ENCODE measurements around the gene SLBP.

Gene SLBP

GRCh38 chr4:1675802-1676137 is 36.3 kb downstream of the SLBP start:
- Histone ChIP-seq H3K79me2 (ENCODE audit: insufficient read depth, low read length) (no peaks in the 10 kb centered on the region), H3F3A (ENCODE audit: insufficient read depth) (no peaks in the 10 kb centered on the region), H3K27me3 (ENCODE audit: low read length) (no peaks in the 10 kb centered on the region), H3K9ac (ENCODE audit: low read length) (no peak overlapping the region), H3K4me3 (ENCODE audit: insufficient read depth, low read length, poor library complexity, severe bottlenecking) (no peak overlapping the region), H3K4me2 (ENCODE audit: low read depth, low read length, poor library complexity, severe bottlenecking) (no peak overlapping the region), H3K27ac (ENCODE audit: low read depth, low read length) (no peak overlapping the region), H4K20me1 (ENCODE audit: low read depth, low read length) (no peaks in the 10 kb centered on the region), H3K9me2 (replicated peaks; ENCODE audit: insufficient read depth, low read length) (no peaks in the 10 kb centered on the region), H3K9me3 (ENCODE audit: insufficient read depth, low read length) (no peaks in the 10 kb centered on the region), H2AFZ (ENCODE audit: low read depth, low read length, severe bottlenecking) (no peak overlapping the region), H3K36me3 (ENCODE audit: low read length) (no peaks in the 10 kb centered on the region)
- TF ChIP-seq CTCF (IDR thresholded peaks at IDR 0.05; ENCODE audit: insufficient read depth, low read length, poor library complexity, severe bottlenecking): no peak
- TF ChIP-seq EZH2phosphoT487 (conservative IDR thresholded peaks at IDR 0.05; ENCODE audit: low read length): no peak

GRCh38 chr4:1675136-1675801 is 36.9 kb downstream of the SLBP start:
- Histone ChIP-seq H4K20me1 (ENCODE audit: low read depth, low read length) (no peaks in the 10 kb centered on the region), H3K4me2 (ENCODE audit: low read depth, low read length, poor library complexity, severe bottlenecking) (no peak overlapping the region), H3K9me2 (replicated peaks; ENCODE audit: insufficient read depth, low read length) (no peaks in the 10 kb centered on the region), H3K9me3 (ENCODE audit: insufficient read depth, low read length) (no peaks in the 10 kb centered on the region), H3K36me3 (ENCODE audit: low read length) (no peaks in the 10 kb centered on the region), H3K27ac (ENCODE audit: low read depth, low read length) (no peak overlapping the region), H3K27me3 (ENCODE audit: low read length) (no peaks in the 10 kb centered on the region), H3F3A (ENCODE audit: insufficient read depth) (no peaks in the 10 kb centered on the region), H3K4me3 (ENCODE audit: insufficient read depth, low read length, poor library complexity, severe bottlenecking) (no peak overlapping the region), H3K79me2 (ENCODE audit: insufficient read depth, low read length) (no peaks in the 10 kb centered on the region), H2AFZ (ENCODE audit: low read depth, low read length, severe bottlenecking) (no peak overlapping the region), H3K9ac (ENCODE audit: low read length) (no peak overlapping the region)
- TF ChIP-seq CTCF (IDR thresholded peaks at IDR 0.05; ENCODE audit: insufficient read depth, low read length, poor library complexity, severe bottlenecking): no peak
- no peak for TF ChIP-seq EZH2phosphoT487 (conservative IDR thresholded peaks at IDR 0.05; ENCODE audit: low read length)

- H3K27me3 ChIP-seq (ENCODE audit: low read length): no peaks in the 10 kb centered on the region
- no peaks in the 10 kb centered on the region for H3K9me3 ChIP-seq (ENCODE audit: insufficient read depth, low read length)
- H3K27ac ChIP-seq (ENCODE audit: low read depth, low read length): no peak overlapping the region
- H3K9me2 ChIP-seq (replicated peaks; ENCODE audit: insufficient read depth, low read length): no peaks in the 10 kb centered on the region
- TF ChIP-seq CTCF (IDR thresholded peaks at IDR 0.05; ENCODE audit: insufficient read depth, low read length, poor library complexity, severe bottlenecking) (no peak), EZH2phosphoT487 (conservative IDR thresholded peaks at IDR 0.05; ENCODE audit: low read length) (no peak)
- no peaks in the 10 kb centered on the region for H3F3A ChIP-seq (ENCODE audit: insufficient read depth)
- no peaks in the 10 kb centered on the region for H3K36me3 ChIP-seq (ENCODE audit: low read length)
- H3K4me2 ChIP-seq (ENCODE audit: low read depth, low read length, poor library complexity, severe bottlenecking): no peak overlapping the region
- no peak overlapping the region for H3K9ac ChIP-seq (ENCODE audit: low read length)
- no peaks in the 10 kb centered on the region for H4K20me1 ChIP-seq (ENCODE audit: low read depth, low read length)
- H2AFZ ChIP-seq (ENCODE audit: low read depth, low read length, severe bottlenecking): no peak overlapping the region
- no peaks in the 10 kb centered on the region for H3K79me2 ChIP-seq (ENCODE audit: insufficient read depth, low read length)
- H3K4me3 ChIP-seq (ENCODE audit: insufficient read depth, low read length, poor library complexity, severe bottlenecking): no peak overlapping the region
These were observed 37.4 kb downstream of the SLBP start for GRCh38 chr4:1674682-1675081.
